SU-DHL-6 (cell line): ENCODE data around the gene UQCRC1.

ENCODE experiments used
- CTCF ChIP-seq: fragments of 200-600 bp; sonication (generic); IDR thresholded peaks from one replicate; pipeline ENCODE4 v1.5.1; 2017; ENCODE audit warnings: antibody characterized with exemption, mild to moderate bottlenecking, low read length, moderate library complexity; ENCODE audit not compliant: insufficient read depth, poor library complexity, severe bottlenecking
- EZH2phosphoT487 ChIP-seq: fragments of 200-600 bp; sonication (generic), shearing (Covaris generic); conservative IDR thresholded peaks from 2 replicates; pipeline ENCODE4 v1.6.1; 2018; ENCODE audit warnings: mild to moderate bottlenecking, antibody characterized with exemption, low read length, moderate library complexity, mixed read lengths

GRCh38 chr3:48655063-48655462, 45.6 kb upstream of the UQCRC1 start:
- TF ChIP-seq CTCF = no peak
- TF ChIP-seq EZH2phosphoT487 = no peak
